K562 (cell line): ENCODE results near the gene PODN. TPM values are rescaled to one million over a fixed set of nuclear protein-coding genes. Genes with fewer than 3 reads are reported as not detected.

Experiments
- ATAC-seq: fragments of 200-7000 bp; cut with Tn5 transposase; 3 replicates; pipeline ENCODE4 v1.9.1; 2020; ENCODE audit warnings: moderate library complexity
- BruUV-seq: library from RNA; stranded (reverse); fragments of 400-500 nt; replicated peaks from 2 replicates; lab custom pipeline; 2021; lab: Mats Ljungman, UMichigan
- CTCF ChIA-PET: fragments of 300-600 bp; formaldehyde crosslinking; extraction: SDS; loops from one replicate; lab custom pipeline; 2021; ENCODE audit warnings: low intra/inter-chr PET ratio; lab: Yijun Ruan, JAX
- POLR2A ChIA-PET: fragments of 300-600, 350-650 bp; sonication (Branson Sonifier 250); formaldehyde crosslinking; extraction: SDS; loops from one replicate; lab custom pipeline; 2021; ENCODE audit warnings: antibody characterized with exemption, inconsistent platforms; lab: Yijun Ruan, JAX
- DNase-seq, 4 experiments: peaks; one replicate each; pipeline versions ENCODE4 v3.0.0 to v3.0.0-alpha.2; 2011 to 2018; ENCODE audit warnings: low spot score in 3 of 4, mixed read lengths in 3 of 4; ENCODE audit errors: extremely low read depth in 1 of 4
- FAIRE-seq: peaks from 2 replicates; lab custom pipeline; 2011; peaks lifted over from hg19 to GRCh38; lab: Jason Lieb, UNC
- H2AFZ ChIP-seq: 2 replicates; pipeline ENCODE4 v1.6.0; 2011; ENCODE audit warnings: low read depth, low read length, control low read depth, inconsistent platforms
- H3K27ac ChIP-seq: fragments of 200-600 bp; 3 replicates; pipeline ENCODE4 v1.8.0; 2011; ENCODE audit warnings: low read depth, mild to moderate bottlenecking, control low read depth, inconsistent platforms, low read length, moderate library complexity, mixed read lengths; ENCODE audit errors: extremely low read depth
- H3K27me3 ChIP-seq, 2 experiments: fragments of 300-600 bp in 1 of 2; 2 replicates in 1 of 2; 3 replicates in 1 of 2; pipeline versions ENCODE4 v1.6.0 to v1.8.0; 2011; ENCODE audit warnings: inconsistent platforms in 2 of 2, low read length in 2 of 2, mild to moderate bottlenecking in 1 of 2, mixed read lengths in 1 of 2, moderate library complexity in 1 of 2; ENCODE audit not compliant: control insufficient read depth in 2 of 2, insufficient read depth in 2 of 2
- H3K36me3 ChIP-seq: fragments of 300-600 bp; 3 replicates; pipeline ENCODE4 v1.8.0; 2011; ENCODE audit warnings: mild to moderate bottlenecking, low read length, inconsistent platforms; ENCODE audit not compliant: control insufficient read depth, insufficient read depth
- H3K4me1 ChIP-seq, 2 experiments: fragments of 200-600 bp in 1 of 2; replicated peaks in 1 of 2; 2 replicates in 1 of 2; 3 replicates in 1 of 2; pipeline versions ENCODE4 v1.5.1 to v1.8.0; 2011; ENCODE audit warnings: inconsistent platforms in 2 of 2, low read length in 2 of 2, mild to moderate bottlenecking in 1 of 2, mixed read lengths in 1 of 2, moderate library complexity in 1 of 2; ENCODE audit not compliant: control insufficient read depth in 2 of 2, insufficient read depth in 2 of 2
- H3K4me2 ChIP-seq: 2 replicates; pipeline ENCODE4 v1.6.1; 2011; ENCODE audit warnings: low read length, control low read depth, inconsistent platforms, mixed read lengths; ENCODE audit not compliant: insufficient read depth
- H3K4me3 ChIP-seq: fragments of 200-600 bp; sonication (generic), shearing (Covaris generic); 2 replicates; pipeline ENCODE4 v1.5.1; 2016; ENCODE audit warnings: control low read depth, inconsistent platforms
- H3K79me2 ChIP-seq: fragments of 200-600 bp; 3 replicates; pipeline ENCODE4 v1.8.0; 2011; ENCODE audit warnings: low read length, inconsistent platforms; ENCODE audit not compliant: control insufficient read depth, insufficient read depth
- H3K9ac ChIP-seq, 2 experiments: 2 replicates each; pipeline versions ENCODE4 v1.6.0 to v1.6.1; 2011; ENCODE audit warnings: low read depth in 2 of 2, low read length in 2 of 2, control low read depth in 1 of 2, inconsistent platforms in 1 of 2, mild to moderate bottlenecking in 1 of 2, mixed read lengths in 1 of 2; ENCODE audit not compliant: insufficient read depth in 1 of 2
- H3K9me1 ChIP-seq: one replicate; pipeline ENCODE4 v1.6.0; 2011; ENCODE audit warnings: inconsistent platforms, mild to moderate bottlenecking, low read length, moderate library complexity; ENCODE audit not compliant: control insufficient read depth, insufficient read depth
- H3K9me3 ChIP-seq: replicated peaks from 2 replicates; pipeline ENCODE4 v1.5.1; 2011; ENCODE audit warnings: low read depth, low read length, inconsistent platforms; ENCODE audit not compliant: control insufficient read depth, insufficient read depth
- H4K20me1 ChIP-seq: replicated peaks from 2 replicates; pipeline ENCODE4 v1.6.1; 2011; ENCODE audit warnings: low read length, inconsistent platforms, mixed read lengths; ENCODE audit not compliant: control insufficient read depth, insufficient read depth
- C11orf30 ChIP-seq: fragments of 450-650 bp; IDR thresholded peaks from 2 replicates; pipeline ENCODE4 v1.6.1; 2016; ENCODE audit warnings: low read depth, mild to moderate bottlenecking
- FOSL1 ChIP-seq: fragments of 200-800 bp; sonication (Bioruptor generic); conservative IDR thresholded peaks from 2 replicates; pipeline ENCODE4 v1.6.1; 2016; ENCODE audit warnings: missing genetic modification characterization, missing compliant biosample characterization
- GABPB2 ChIP-seq: fragments of 250-450 bp; sonication (Bioruptor Pico); conservative IDR thresholded peaks from 2 replicates; pipeline ENCODE4 v1.5.1; 2021; ENCODE audit warnings: mild to moderate bottlenecking
- GTF2E2 ChIP-seq: fragments of 200-800 bp; sonication (Bioruptor generic); IDR thresholded peaks from 2 replicates; pipeline ENCODE4 v1.6.1; 2016; ENCODE audit warnings: missing genetic modification characterization, missing compliant biosample characterization
- MAZ ChIP-seq, 2 experiments: fragments of 450-650 bp in 1 of 2; sonication (generic) in 1 of 2; formaldehyde crosslinking; IDR thresholded peaks in 1 of 2; conservative IDR thresholded peaks in 1 of 2; 2 replicates each; pipeline versions ENCODE4 v1.4.0 to v1.5.0; 2020; ENCODE audit warnings: mild to moderate bottlenecking in 1 of 2, missing genetic modification reagents in 1 of 2
- NCOR1 ChIP-seq: fragments of 450-650 bp; IDR thresholded peaks from 2 replicates; pipeline ENCODE4 v1.6.1; 2016; ENCODE audit warnings: mild to moderate bottlenecking, moderate library complexity
- NUFIP1 ChIP-seq: fragments of 450-650 bp; IDR thresholded peaks from 2 replicates; pipeline ENCODE4 v1.6.1; 2018; ENCODE audit not compliant: partially characterized antibody
- RAD51 ChIP-seq: fragments of 450-650 bp; IDR thresholded peaks from 2 replicates; pipeline ENCODE4 v1.7.1; 2016; ENCODE audit warnings: low read depth, mild to moderate bottlenecking, borderline replicate concordance
- RUNX1 ChIP-seq: sonication (generic); IDR thresholded peaks from 2 replicates; pipeline ENCODE4 v1.6.1; 2016; ENCODE audit warnings: antibody characterized with exemption, low read depth
- ZNF316 ChIP-seq: fragments of 450-650 bp; IDR thresholded peaks from 2 replicates; pipeline ENCODE4 v1.6.1; 2016
- ZNF354B ChIP-seq: fragments of 250-450 bp; sonication (Bioruptor Pico); IDR thresholded peaks from 2 replicates; pipeline ENCODE4 v1.4.0; 2020
- ZNF384 ChIP-seq: IDR thresholded peaks from 2 replicates; pipeline ENCODE4 v1.6.1; 2012; ENCODE audit warnings: low read depth, low read length, improper control_type of control experiment
- ZNF586 ChIP-seq: fragments of 450-650 bp; formaldehyde crosslinking; conservative IDR thresholded peaks from 2 replicates; pipeline ENCODE4 v1.4.0; 2020; ENCODE audit warnings: mild to moderate bottlenecking, moderate library complexity
- WGBS: fragments of 100-300 bp; shearing (Covaris generic); methylation state at CpG from one replicate; pipeline ENCODE4 v1.1.6; 2016; ENCODE audit warnings: low coverage, mixed read lengths; ENCODE audit not compliant: insufficient coverage; ENCODE audit errors: missing lambda C conversion rate; 5-methylcytosine and 5-hydroxymethylcytosine counted together
- in situ Hi-C: fragments of 300-500 bp; cut with MboI; formaldehyde crosslinking; loops from 4 replicates; pipeline ENCODE4 v1.15.0; 2018; ENCODE audit warnings: inconsistent platforms, mixed read lengths
- intact Hi-C: fragments of 100-400 bp; cut with micrococcal nuclease; formaldehyde crosslinking; loops from 2 replicates; pipeline ENCODE4 v1.14.2; 2022
- polyA plus RNA-seq, 8 experiments: library from polyadenylated mRNA; depleted of rRNA in 4 of 8; stranded (reverse) in 5 of 8; unstranded in 3 of 8; fragments of >200 nt; fragmentation: Nextera tagmentation in 2 of 8; fragmentation: Illumina TruSeq in 1 of 8; extraction: Ambion mirVana in 2 of 8; extraction: Trizol in 1 of 8; gene quantifications; 2 replicates each; pipeline versions ENCODE4 v1.2.1 to v1.2.3, GENCODE V29; 2011 to 2014; ENCODE audit warnings: inconsistent platforms in 1 of 8, missing spikeins in 1 of 8
- total RNA-seq, 7 experiments: library from RNA; depleted of rRNA in 6 of 7; stranded (reverse); fragments of >200 nt in 6 of 7; fragmentation: Illumina TruSeq in 2 of 7; extraction: Trizol in 2 of 7; gene quantifications; 2 replicates each; pipeline versions ENCODE4 v1.2.1 to v1.2.3, GENCODE V29; 2011 to 2021; ENCODE audit warnings: low replicate concordance in 1 of 7
- TF ChIP-seq, protein P1 (sequence below): fragments of 250-450 bp; sonication (Bioruptor Pico); IDR thresholded peaks from 2 replicates; pipeline ENCODE4 v1.5.0; 2021; ENCODE audit warnings: mild to moderate bottlenecking, moderate library complexity
- TF ChIP-seq, protein P2 (sequence below): fragments of 250-450 bp; sonication (Bioruptor Pico); IDR thresholded peaks from 2 replicates; pipeline ENCODE4 v1.8.0; 2022; ENCODE audit warnings: inconsistent platforms
- TF ChIP-seq, protein P3 (sequence below): sonication (generic); formaldehyde crosslinking; IDR thresholded peaks from 2 replicates; pipeline ENCODE4 v1.8.0; 2022; ENCODE audit warnings: mild to moderate bottlenecking, missing genetic modification reagents
- TF ChIP-seq, protein P4 (sequence below): sonication (generic); formaldehyde crosslinking; IDR thresholded peaks from 2 replicates; pipeline ENCODE4 v1.8.1; 2022; ENCODE audit warnings: missing genetic modification reagents

The PODN gene
- total and polyA plus RNA-seq, 9 of the 15 experiments (the other 6 are each of a cell fraction or from before 2014, with no cell fraction given), result not detected

DNA sequence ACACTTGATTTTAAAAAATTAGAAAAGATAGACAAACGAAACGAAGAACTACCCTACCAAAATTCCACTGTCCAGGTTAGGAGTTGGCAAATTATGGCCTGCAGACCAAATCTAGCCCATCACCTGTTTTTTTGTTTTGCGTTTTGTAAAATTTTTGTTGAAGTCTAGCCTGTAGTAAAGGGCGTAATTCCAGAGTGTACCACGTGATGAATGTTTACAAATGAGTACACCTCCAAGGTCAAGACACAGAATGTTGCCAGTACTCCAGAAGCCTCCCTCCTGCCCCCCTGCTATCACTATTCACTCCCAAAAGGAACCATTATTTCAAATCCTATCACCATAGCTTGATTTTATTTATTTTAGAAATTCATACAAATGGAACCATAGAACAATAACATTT is 17.1 kb upstream of the PODN start:
- H3K4me1 ChIP-seq, result peaks cover 10 to 22% of the 10 kb centered on the region in 2 experiments
- no peaks in the 10 kb centered on the region for H3K27me3 ChIP-seq
- no peak for FAIRE-seq
- no peak overlapping the region for H2AFZ ChIP-seq
- H3K36me3 ChIP-seq, result peaks cover 20% of the 10 kb centered on the region; the same call in 2 of the 3 replicates
- no peaks in the 10 kb centered on the region for H3K9me1 ChIP-seq
- H3K79me2 ChIP-seq, result no peaks in the 10 kb centered on the region
- no peak for DNase-seq
- ChIA-PET POLR2A (interaction anchor here (0.6 kb wide), 1 partner anchor 35 kb away, joined by 3 read pairs; no protein-coding TSS in a partner anchor), CTCF (no interaction called here)
- H3K9me3 ChIP-seq, result no peaks in the 10 kb centered on the region
- H4K20me1 ChIP-seq, result no peaks in the 10 kb centered on the region
- ATAC-seq, result 0 out of 3 replicates have a peak, but pooled peaks have one; percentile 11
- H3K4me2 ChIP-seq, result no peak overlapping the region
- WGBS, result 58% methylated on average over 5 of the region's 5 CpGs
- no peak overlapping the region for H3K4me3 ChIP-seq
- intact Hi-C loops, result no loop called here
- in situ Hi-C loops, result no loop called here
- no peak overlapping the region for H3K9ac ChIP-seq
- H3K27ac ChIP-seq, result no peak overlapping the region
- no TSS peak for BruUV-seq
- TF ChIP-seq, protein P1, sequence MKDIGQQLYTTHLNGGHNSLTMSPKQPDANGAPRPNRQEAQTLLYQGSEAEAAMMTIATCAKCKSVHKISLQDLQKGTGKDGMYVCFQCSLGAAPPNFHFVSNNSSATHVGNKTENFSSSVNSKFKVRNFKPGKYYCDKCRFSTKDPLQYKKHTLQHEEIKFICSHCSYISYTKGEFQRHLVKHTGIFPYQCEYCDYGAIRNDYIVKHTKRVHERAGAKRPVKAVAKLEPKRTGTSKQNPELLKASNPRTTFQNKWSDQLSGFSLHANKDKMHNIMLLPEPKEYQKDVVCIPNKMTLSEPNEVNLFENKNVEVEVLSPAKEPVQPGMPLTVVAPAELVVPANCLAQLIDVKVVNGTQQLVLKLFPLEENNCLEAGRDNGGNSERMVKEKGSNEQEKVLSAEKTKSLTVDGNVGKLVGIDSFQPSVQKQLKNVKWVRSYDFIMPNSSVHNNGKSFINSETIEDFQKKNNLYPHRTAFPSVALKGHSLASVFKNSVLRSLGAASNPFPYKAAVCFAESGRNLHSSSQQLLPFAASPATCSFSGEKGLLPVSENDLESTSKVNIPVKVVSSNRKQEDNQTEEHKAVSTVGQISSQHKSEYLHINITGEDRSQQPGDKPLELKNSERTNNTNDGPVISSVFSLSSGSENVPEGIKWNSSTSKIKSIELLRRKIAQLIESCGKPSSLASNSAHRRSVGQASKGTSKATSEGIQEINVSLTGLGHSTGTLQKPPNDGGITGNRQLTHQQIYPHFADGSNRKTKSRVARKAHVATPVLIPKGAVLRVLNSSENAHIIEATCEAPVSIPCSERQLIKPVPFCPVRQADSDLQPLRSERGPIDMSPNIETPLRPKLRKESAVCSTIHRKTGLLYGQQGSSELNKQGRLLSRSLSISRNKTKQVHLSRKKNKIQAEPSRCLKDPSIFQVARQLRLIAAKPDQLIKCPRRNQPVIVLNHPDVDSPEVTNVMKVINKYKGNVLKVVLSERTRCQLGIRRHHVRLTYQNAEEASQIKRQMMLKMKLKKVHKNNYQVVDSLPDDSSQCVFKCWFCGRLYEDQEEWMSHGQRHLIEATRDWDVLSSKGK (CRISPR knock-in tag), result no peak
- TF ChIP-seq FOSL1 (tag), result no peak
- TF ChIP-seq, protein P2, sequence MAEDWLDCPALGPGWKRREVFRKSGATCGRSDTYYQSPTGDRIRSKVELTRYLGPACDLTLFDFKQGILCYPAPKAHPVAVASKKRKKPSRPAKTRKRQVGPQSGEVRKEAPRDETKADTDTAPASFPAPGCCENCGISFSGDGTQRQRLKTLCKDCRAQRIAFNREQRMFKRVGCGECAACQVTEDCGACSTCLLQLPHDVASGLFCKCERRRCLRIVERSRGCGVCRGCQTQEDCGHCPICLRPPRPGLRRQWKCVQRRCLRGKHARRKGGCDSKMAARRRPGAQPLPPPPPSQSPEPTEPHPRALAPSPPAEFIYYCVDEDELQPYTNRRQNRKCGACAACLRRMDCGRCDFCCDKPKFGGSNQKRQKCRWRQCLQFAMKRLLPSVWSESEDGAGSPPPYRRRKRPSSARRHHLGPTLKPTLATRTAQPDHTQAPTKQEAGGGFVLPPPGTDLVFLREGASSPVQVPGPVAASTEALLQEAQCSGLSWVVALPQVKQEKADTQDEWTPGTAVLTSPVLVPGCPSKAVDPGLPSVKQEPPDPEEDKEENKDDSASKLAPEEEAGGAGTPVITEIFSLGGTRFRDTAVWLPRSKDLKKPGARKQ (CRISPR knock-in tag), result no peak
- TF ChIP-seq MAZ (CRISPR knock-in tag; conservative IDR thresholded peaks at IDR 0.05 in 1 of 2, IDR thresholded peaks at IDR 0.05 in 1 of 2), result no peak
- TF ChIP-seq RAD51, result peak; percentile 75; the same call in 1 of the 2 replicates
- TF ChIP-seq NUFIP1, result no peak
- no peak for TF ChIP-seq ZNF354B
- no peak for TF ChIP-seq ZNF586 (CRISPR knock-in tag)
- TF ChIP-seq GTF2E2 (tag), result no peak
- TF ChIP-seq, protein P3, sequence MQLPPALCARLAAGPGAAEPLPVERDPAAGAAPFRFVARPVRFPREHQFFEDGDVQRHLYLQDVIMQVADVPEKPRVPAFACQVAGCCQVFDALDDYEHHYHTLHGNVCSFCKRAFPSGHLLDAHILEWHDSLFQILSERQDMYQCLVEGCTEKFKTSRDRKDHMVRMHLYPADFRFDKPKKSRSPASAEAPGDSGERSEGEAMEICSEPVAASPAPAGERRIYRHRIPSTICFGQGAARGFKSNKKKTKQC (CRISPR knock-in tag), result no peak
- no peak for TF ChIP-seq RUNX1
- no peak for TF ChIP-seq NCOR1
- no peak for TF ChIP-seq GABPB2 (CRISPR knock-in tag)
- TF ChIP-seq, protein P4, sequence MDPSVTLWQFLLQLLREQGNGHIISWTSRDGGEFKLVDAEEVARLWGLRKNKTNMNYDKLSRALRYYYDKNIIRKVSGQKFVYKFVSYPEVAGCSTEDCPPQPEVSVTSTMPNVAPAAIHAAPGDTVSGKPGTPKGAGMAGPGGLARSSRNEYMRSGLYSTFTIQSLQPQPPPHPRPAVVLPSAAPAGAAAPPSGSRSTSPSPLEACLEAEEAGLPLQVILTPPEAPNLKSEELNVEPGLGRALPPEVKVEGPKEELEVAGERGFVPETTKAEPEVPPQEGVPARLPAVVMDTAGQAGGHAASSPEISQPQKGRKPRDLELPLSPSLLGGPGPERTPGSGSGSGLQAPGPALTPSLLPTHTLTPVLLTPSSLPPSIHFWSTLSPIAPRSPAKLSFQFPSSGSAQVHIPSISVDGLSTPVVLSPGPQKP (CRISPR knock-in tag), result no peak
- no peak for TF ChIP-seq C11orf30
- TF ChIP-seq ZNF316, result no peak
- no peak for TF ChIP-seq ZNF384
